ACC112 (cell line): ENCODE measurements around the gene EEF1G.

Source experiments
- H2AFZ ChIP-seq: fragments of 200-600 bp; sonication (generic); one replicate; pipeline ENCODE4 v1.6.0; 2017; ENCODE audit warnings: antibody characterized with exemption, low read length; ENCODE audit not compliant: unreplicated experiment
- H3K27ac ChIP-seq: fragments of 200-600 bp; sonication (generic); 2 replicates; pipeline ENCODE4 v1.5.1; 2014; ENCODE audit warnings: low read depth, mild to moderate bottlenecking, antibody characterized with exemption, low read length, moderate library complexity
- H3K27me3 ChIP-seq: fragments of 200-600 bp; sonication (generic); 2 replicates; pipeline ENCODE4 v1.6.1; 2014; ENCODE audit warnings: mild to moderate bottlenecking, antibody characterized with exemption, low read length, moderate library complexity, mixed read lengths; ENCODE audit not compliant: insufficient read depth
- H3K36me3 ChIP-seq: fragments of 200-600 bp; sonication (generic); 2 replicates; pipeline ENCODE4 v1.6.1; 2016; ENCODE audit warnings: mild to moderate bottlenecking, antibody characterized with exemption, low read length, moderate library complexity, mixed read lengths; ENCODE audit not compliant: insufficient read depth
- H3K4me1 ChIP-seq: fragments of 200-600 bp; sonication (generic); one replicate; pipeline ENCODE4 v1.6.1; 2016; ENCODE audit warnings: low read length, mixed read lengths; ENCODE audit not compliant: insufficient read depth, unreplicated experiment, control insufficient read depth
- H3K4me3 ChIP-seq: fragments of 200-600 bp; sonication (generic); 2 replicates; pipeline ENCODE4 v1.5.1; 2014; ENCODE audit warnings: mild to moderate bottlenecking, low read depth, low read length
- H3K79me2 ChIP-seq: fragments of 200-600 bp; sonication (generic); one replicate; pipeline ENCODE4 v1.6.0; 2016; ENCODE audit warnings: low read length; ENCODE audit not compliant: control insufficient read depth, unreplicated experiment, insufficient read depth

The EEF1G gene

DNA sequence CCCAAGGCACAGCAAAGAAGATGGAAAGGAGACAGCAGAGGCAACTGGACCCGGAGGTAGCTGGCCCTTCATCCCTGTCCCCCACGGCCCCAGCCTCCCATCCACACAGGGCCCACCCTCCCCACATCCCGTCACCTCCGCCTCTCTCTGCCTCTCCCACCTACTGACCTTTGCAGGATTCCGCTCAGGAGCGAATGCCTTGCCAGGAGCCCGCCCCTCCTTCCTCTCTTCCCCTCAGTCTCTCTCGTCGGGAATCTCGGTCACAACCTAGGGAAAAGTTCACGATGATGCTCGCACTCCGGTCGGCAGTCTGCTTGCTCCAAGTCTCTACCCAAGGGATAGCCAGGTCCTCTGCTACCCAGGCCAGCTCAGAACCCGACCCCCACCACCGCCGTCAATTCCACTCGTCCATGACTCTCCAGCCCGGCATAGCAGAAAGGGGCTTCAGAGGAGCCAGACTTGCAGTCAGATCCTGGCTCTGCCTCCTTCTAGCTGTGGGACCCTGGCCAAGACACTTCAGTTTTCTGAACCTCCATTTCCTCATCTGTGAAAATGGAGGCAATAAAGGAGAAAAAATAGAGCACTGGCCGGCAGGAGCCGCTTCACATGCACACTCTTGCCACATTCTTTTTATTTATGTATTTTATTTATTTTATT lies 37.3 kb downstream of the EEF1G start:
- Histone ChIP-seq H3K27me3 (no peaks in the 10 kb centered on the region), H3K36me3 (peaks cover 41% of the 10 kb centered on the region), H3K27ac (no peak overlapping the region), H3K4me3 (no peak overlapping the region), H3K4me1 (peaks cover 42% of the 10 kb centered on the region), H2AFZ (no peak overlapping the region), H3K79me2 (peaks cover 99% of the 10 kb centered on the region)

DNA sequence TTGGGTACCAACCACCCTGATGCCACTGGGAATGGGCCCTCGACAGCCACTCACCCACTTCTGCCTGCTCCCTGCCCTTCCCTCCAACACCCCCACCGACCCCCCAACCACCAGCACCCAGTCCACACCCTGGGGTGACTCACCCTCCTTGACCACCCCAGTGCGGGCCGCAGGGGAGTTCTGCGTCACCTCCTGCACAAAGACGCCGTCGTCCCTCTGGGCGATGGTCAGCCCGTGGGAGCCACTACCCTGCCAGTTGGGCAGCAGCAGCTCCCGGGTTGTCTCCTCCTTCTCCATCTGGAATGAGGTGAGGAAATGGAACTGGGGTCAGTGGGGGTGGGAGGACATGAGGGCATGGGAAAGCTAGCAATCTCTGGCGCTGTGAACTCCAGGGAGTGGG lies 37.9 kb downstream of the EEF1G start:
- H3K4me1 ChIP-seq, result peaks cover 36% of the 10 kb centered on the region
- H2AFZ ChIP-seq, result no peak overlapping the region
- H3K27me3 ChIP-seq, result no peaks in the 10 kb centered on the region
- H3K36me3 ChIP-seq, result peaks cover 47% of the 10 kb centered on the region
- H3K4me3 ChIP-seq, result no peak overlapping the region
- peaks cover 99% of the 10 kb centered on the region for H3K79me2 ChIP-seq
- no peak overlapping the region for H3K27ac ChIP-seq

DNA sequence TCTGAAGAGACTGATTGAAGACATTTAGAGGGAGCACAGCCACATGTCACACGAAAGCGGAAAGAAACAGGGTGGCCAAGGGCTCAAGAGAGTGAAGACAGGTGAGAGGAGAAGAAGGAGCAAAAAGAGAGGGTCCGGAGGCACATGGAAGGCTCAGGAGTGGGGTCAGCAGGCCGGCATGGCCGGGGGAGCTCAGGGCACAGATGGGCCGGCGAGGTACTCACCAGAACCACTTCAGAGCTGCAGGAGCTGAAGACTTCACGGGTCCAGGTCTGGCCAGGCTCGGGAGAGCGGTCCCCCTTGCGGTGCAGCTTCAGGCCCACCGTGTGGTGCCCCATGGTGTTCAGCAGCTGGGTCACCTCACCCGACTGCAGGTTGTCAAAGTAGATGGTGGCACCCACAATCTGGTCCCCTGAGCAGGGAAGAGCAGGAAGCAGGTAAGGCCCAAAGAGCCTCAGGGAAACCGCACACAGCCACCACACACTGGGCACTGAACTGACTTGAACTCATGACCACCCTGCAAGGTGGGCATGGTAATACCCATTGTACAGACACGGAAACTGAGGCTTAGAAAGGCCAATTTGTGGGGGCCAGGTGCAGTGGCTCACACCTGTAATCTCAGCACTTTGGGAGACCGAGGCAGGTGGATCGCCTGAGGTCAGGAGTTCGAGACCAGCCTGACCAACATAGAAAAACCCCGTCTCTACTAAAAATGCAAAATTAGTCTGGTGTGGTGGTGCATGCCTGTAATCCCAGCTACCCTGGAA lies 38.7 kb downstream of the EEF1G start:
- H3K27me3 ChIP-seq, result no peaks in the 10 kb centered on the region
- H3K36me3 ChIP-seq, result peaks cover 56% of the 10 kb centered on the region
- peaks cover 29% of the 10 kb centered on the region for H3K4me1 ChIP-seq
- no peak overlapping the region for H3K27ac ChIP-seq
- H3K4me3 ChIP-seq, result no peak overlapping the region
- H3K79me2 ChIP-seq, result peaks cover 98% of the 10 kb centered on the region
- H2AFZ ChIP-seq, result no peak overlapping the region

DNA sequence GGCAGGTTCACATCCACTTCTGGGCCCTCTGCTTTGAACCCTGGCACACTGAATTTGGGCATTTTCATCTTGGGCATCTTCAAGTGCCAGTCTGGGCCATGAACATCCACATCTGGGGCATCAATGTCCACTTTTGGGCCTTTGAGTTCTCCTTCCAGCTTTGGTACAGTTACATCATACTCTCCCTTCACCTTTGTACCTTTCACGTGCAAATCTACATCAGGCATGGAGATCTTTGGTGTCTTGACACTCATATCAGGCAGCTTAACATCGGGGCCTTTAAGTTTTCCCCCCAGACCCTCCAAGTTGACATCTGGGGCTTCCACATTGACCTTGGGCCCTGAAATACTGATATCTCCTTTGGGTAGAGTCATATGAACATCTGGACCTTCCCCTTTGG lies 41.6 kb downstream of the EEF1G start:
- peaks cover 69% of the 10 kb centered on the region for H3K36me3 ChIP-seq
- H3K79me2 ChIP-seq, result peaks cover 89% of the 10 kb centered on the region
- no peaks in the 10 kb centered on the region for H3K27me3 ChIP-seq
- H2AFZ ChIP-seq, result no peak overlapping the region
- no peak overlapping the region for H3K27ac ChIP-seq
- H3K4me1 ChIP-seq, result peaks cover 7% of the 10 kb centered on the region
- no peak overlapping the region for H3K4me3 ChIP-seq

DNA sequence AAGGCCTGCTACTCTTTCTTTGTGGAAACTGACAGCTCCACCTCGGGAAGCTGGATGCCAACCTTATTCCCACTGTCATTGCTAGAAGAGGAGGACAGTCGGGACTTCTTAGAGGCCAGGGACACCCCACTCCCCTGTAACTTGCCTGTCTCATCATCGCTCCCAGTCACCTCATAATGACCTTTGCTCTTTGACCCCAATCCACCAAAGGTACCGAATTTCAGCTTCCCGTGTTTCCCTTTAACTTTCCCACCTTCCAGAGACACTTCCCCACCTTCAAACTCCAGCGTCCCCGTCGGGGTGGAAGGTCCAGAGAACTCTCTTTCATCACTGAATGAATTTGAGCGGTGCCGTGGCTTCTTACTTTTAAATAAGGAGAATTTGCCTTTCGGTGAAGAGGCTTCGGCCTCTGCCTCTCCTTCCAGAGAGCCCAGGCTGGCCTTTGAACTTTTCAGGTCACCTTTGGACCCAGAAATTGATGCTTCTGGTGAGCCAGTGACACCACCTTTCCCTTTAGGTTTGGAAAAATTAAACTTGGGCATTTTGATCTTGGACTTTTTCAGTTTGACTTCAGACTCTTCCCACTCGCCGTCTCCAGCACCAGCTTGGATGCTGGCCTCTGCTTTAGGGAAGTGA lies 56.8 kb downstream of the EEF1G start:
- Histone ChIP-seq H3K36me3 (peaks cover 41% of the 10 kb centered on the region), H3K27ac (no peak overlapping the region)

DNA sequence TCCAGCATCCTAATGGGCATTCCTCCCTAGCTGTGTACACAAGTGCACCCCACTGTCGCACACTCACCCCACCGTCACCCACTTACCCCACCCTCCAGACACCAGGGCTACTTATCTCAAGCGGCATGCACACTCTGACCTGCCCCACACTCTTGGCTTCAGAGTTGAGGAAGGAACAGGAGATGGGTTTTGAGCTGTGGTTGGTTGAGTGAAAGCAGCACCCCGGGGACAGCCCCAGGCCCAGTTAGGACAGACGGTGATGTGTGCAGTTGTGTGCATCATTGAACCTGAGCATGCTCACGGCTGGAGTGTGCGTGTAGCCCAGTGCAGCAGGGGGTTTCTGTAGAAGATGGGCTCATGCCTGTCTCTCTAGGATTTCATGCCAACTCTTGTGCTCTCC lies 59.5 kb downstream of the EEF1G start:
- H3K27ac ChIP-seq, result no peak overlapping the region
- no peaks in the 10 kb centered on the region for H3K27me3 ChIP-seq

More for the DNA sequence above, 56.8 kb downstream of the EEF1G start:
- Histone ChIP-seq H3K27me3 (no peaks in the 10 kb centered on the region), H3K4me3 (no peak overlapping the region), H3K79me2 (peaks cover 11% of the 10 kb centered on the region), H2AFZ (no peak overlapping the region), H3K4me1 (peaks cover 4% of the 10 kb centered on the region)

DNA sequence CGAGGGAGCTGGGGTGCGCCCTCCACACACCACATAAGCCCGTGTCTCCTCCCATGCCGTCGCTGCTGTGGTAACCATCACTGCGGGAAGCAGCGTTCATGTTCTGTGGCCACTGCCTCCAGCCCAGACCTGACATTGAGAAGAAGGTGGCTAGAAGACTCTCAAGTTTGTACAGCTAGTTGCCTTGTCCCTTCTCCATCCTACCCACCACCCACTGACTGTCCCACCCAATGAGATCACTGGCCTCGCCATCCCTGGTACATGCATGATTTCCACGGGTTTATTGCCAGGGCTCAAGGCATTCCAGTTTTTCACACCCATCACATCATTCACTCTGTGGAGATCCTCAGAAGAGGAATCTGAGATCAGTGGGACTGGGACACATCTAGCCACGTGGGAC lies 60.1 kb downstream of the EEF1G start:
- Histone ChIP-seq H3K4me3 (no peak overlapping the region), H3K79me2 (peaks cover under 1% of the 10 kb centered on the region), H3K27ac (no peak overlapping the region), H3K4me1 (peaks cover 13% of the 10 kb centered on the region), H3K36me3 (peaks cover 23% of the 10 kb centered on the region), H2AFZ (no peak overlapping the region), H3K27me3 (no peaks in the 10 kb centered on the region)

More for the DNA sequence above, 59.5 kb downstream of the EEF1G start:
- Histone ChIP-seq H3K36me3 (peaks cover 28% of the 10 kb centered on the region), H2AFZ (no peak overlapping the region), H3K4me1 (peaks cover 8% of the 10 kb centered on the region), H3K79me2 (peaks cover 5% of the 10 kb centered on the region), H3K4me3 (no peak overlapping the region)

DNA sequence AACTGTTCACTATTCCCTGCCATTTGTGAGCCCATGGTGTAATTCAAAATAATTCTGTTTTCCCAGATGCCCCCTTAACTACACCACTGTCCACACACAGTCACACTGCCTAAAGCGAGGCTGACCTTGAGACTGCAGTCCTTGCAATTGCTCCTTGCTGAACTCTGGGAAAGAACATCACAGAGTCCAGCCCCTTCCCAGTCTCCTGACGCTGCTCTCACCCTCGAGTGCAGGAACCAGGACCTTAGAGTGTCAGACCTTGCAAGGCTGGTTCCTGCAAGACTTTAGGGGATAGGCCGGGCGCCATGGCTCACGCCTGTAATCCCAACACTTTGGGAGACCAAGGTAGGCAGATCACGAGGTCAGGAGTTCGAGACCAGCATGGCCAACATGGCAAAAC lies 60.7 kb downstream of the EEF1G start:
- H2AFZ ChIP-seq, result no peak overlapping the region
- no peak overlapping the region for H3K27ac ChIP-seq
- H3K4me3 ChIP-seq, result no peak overlapping the region

More for the DNA sequence above, 60.7 kb downstream of the EEF1G start:
- Histone ChIP-seq H3K79me2 (no peaks in the 10 kb centered on the region), H3K36me3 (peaks cover 18% of the 10 kb centered on the region), H3K4me1 (peaks cover 18% of the 10 kb centered on the region), H3K27me3 (no peaks in the 10 kb centered on the region)
